Endometrium (tissue), 2 donors: ENCODE results near the gene IFRD1.
"Not testable (repeated sequence)": the region's sequence is repeated elsewhere in the genome, so short reads cannot be mapped to it uniquely, and the experiment has no call there.

Source experiments
- FAIRE-seq: peaks from 2 replicates; lab custom pipeline; 2012; peaks lifted over from hg19 to GRCh38; lab: Jason Lieb, UNC
- donor health status: control.
- donor health status: control.

IFRD1 gene

GRCh38 chr7:112442210-112442609, 8.1 kb upstream of the IFRD1 start:
- no peak for FAIRE-seq

GRCh38 chr7:112444505-112444904, 5.8 kb upstream of the IFRD1 start:
- no peak for FAIRE-seq

- no peak for FAIRE-seq
Measured at GRCh38 chr7:112446431-112446830, 3.8 kb upstream of the IFRD1 start.

- no peak for FAIRE-seq
Measured at GRCh38 chr7:112447406-112447805, 2.9 kb upstream of the IFRD1 start.

- FAIRE-seq: no peak
Measured at GRCh38 chr7:112448381-112448780, 1.9 kb upstream of the IFRD1 start.

- no peak for FAIRE-seq
Measured at GRCh38 chr7:112448891-112449290, 1.4 kb upstream of the IFRD1 start.

- FAIRE-seq: no peak
Measured at GRCh38 chr7:112449353-112449752, 907 bp upstream of the IFRD1 start.

- FAIRE-seq: no peak
Measured at GRCh38 chr7:112450807-112451761, 824 bp downstream of the IFRD1 start.

- FAIRE-seq: no peak
Measured at GRCh38 chr7:112452102-112452888, 2.0 kb downstream of the IFRD1 start.

- FAIRE-seq: no peak
Measured at GRCh38 chr7:112453505-112454171, 3.4 kb downstream of the IFRD1 start.

- FAIRE-seq: not testable (repeated sequence)
Measured at GRCh38 chr7:112454191-112454590, 3.9 kb downstream of the IFRD1 start.

GRCh38 chr7:112459645-112460044, 9.4 kb downstream of the IFRD1 start:
- FAIRE-seq: no peak

GRCh38 chr7:112462236-112462635, 12.0 kb downstream of the IFRD1 start:
- no peak for FAIRE-seq

- FAIRE-seq: no peak
Measured at GRCh38 chr7:112467867-112468266, 17.6 kb downstream of the IFRD1 start.

GRCh38 chr7:112470194-112470593, 19.9 kb downstream of the IFRD1 start:
- FAIRE-seq: no peak

- FAIRE-seq: no peak
Measured at GRCh38 chr7:112476390-112477052, 26.3 kb downstream of the IFRD1 start.

- FAIRE-seq: peak; percentile 15
Measured at GRCh38 chr7:112481121-112481736, 31.0 kb downstream of the IFRD1 start.

GRCh38 chr7:112481833-112482670, 31.8 kb downstream of the IFRD1 start:
- FAIRE-seq: no peak

GRCh38 chr7:112484671-112485167, 34.5 kb downstream of the IFRD1 start:
- no peak for FAIRE-seq

- no peak for FAIRE-seq
Measured at GRCh38 chr7:112485766-112486165, 35.5 kb downstream of the IFRD1 start.
